ENCODE results near the gene ALDH3B2.
A peak's percentile ranks its signal among the peaks of the same experiment; 100 is the strongest.
"Not testable (repeated sequence)": the region's sequence is repeated elsewhere in the genome, so short reads cannot be mapped to it uniquely, and the experiment has no call there.

The ALDH3B2 gene

GRCh38 chr11:67662142-67662834 is 12.1 kb downstream of the ALDH3B2 start:
- DNase-seq (ENCODE audit: low spot score), result no peak

- DNase-seq (ENCODE audit: low spot score), result not testable (repeated sequence)
Measured at GRCh38 chr11:67660752-67661151, 13.7 kb downstream of the ALDH3B2 start.

- DNase-seq (ENCODE audit: low spot score), result not testable (repeated sequence)
Measured at GRCh38 chr11:67659651-67660165, 14.7 kb downstream of the ALDH3B2 start.

GRCh38 chr11:67657300-67657699 is 17.1 kb downstream of the ALDH3B2 start:
- no peak for DNase-seq (ENCODE audit: low spot score)

GRCh38 chr11:67656278-67656922 is 18.0 kb downstream of the ALDH3B2 start:
- no peak for DNase-seq (ENCODE audit: low spot score)

- DNase-seq (ENCODE audit: low spot score), result no peak
Measured at GRCh38 chr11:67654225-67654624, 20.2 kb downstream of the ALDH3B2 start.

- DNase-seq (ENCODE audit: low spot score), result no peak
Measured at GRCh38 chr11:67652965-67653845, 21.2 kb downstream of the ALDH3B2 start.

- no peak for DNase-seq (ENCODE audit: low spot score)
Measured at GRCh38 chr11:67651976-67652781, 22.2 kb downstream of the ALDH3B2 start.

GRCh38 chr11:67649634-67650510 is 24.6 kb downstream of the ALDH3B2 start:
- no peak for DNase-seq (ENCODE audit: low spot score)

GRCh38 chr11:67648796-67649613 is 25.4 kb downstream of the ALDH3B2 start:
- peak; percentile 51 for DNase-seq (ENCODE audit: low spot score)

GRCh38 chr11:67648140-67648795 is 26.2 kb downstream of the ALDH3B2 start:
- DNase-seq (ENCODE audit: low spot score), result no peak

- DNase-seq (ENCODE audit: low spot score), result no peak
Measured at GRCh38 chr11:67647471-67647870, 27.0 kb downstream of the ALDH3B2 start.

GRCh38 chr11:67646535-67647336 is 27.7 kb downstream of the ALDH3B2 start:
- no peak for DNase-seq (ENCODE audit: low spot score)

- DNase-seq (ENCODE audit: low spot score), result no peak
Measured at GRCh38 chr11:67645521-67646461, 28.6 kb downstream of the ALDH3B2 start.

- DNase-seq (ENCODE audit: low spot score), result no peak
Measured at GRCh38 chr11:67644472-67645418, 29.7 kb downstream of the ALDH3B2 start.

- no peak for DNase-seq (ENCODE audit: low spot score)
Measured at GRCh38 chr11:67644042-67644441, 30.4 kb downstream of the ALDH3B2 start.
